ENCODE measurements around the gene CENPV. TPM values are rescaled to one million over a fixed set of nuclear protein-coding genes. Genes with fewer than 3 reads are reported as not detected.

CENPV gene
- total and polyA plus RNA-seq, 8 donors, result 7.6 to 26.1 (median 9.8) TPM

DNA sequence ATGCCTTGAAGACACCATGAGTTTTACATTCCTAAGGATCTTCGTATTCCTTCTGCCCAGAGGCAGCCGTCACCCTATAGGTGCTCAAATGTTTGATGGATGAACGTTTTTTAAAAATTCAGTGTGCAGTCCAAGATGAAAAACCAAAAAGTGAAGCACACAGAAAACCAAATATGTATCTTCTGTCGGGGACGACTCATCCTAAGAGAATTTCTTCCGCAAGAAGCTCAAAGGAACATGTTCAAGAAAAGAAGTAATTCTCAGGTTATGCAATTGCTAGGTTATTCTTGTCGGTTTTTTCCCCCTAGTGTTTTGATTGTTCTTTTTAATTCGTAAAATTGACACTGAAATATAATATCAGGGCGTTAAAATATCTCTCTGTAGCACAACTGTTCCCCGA, 1.4 kb downstream of the CENPV start:
- Histone ChIP-seq H3K4me3 (peak overlapping the region in 3 of 4 donors; percentile 37 to 79 (median 57)), H3K9me3 (no peaks in the 10 kb centered on the region), H3K36me3 (no peaks in the 10 kb centered on the region), H3K27me3 (no peaks in the 10 kb centered on the region), H3K27ac (no peak overlapping the region), H3K4me1 (peaks cover 0 to 6% (median 0%) of the 10 kb centered on the region in 3 donors)
- DNase-seq, result no peak
- WGBS, 2 donors, result 39 to 43% methylated on average over 10 of the region's 10 CpGs
- no peak for ATAC-seq
- TF ChIP-seq, protein P1, sequence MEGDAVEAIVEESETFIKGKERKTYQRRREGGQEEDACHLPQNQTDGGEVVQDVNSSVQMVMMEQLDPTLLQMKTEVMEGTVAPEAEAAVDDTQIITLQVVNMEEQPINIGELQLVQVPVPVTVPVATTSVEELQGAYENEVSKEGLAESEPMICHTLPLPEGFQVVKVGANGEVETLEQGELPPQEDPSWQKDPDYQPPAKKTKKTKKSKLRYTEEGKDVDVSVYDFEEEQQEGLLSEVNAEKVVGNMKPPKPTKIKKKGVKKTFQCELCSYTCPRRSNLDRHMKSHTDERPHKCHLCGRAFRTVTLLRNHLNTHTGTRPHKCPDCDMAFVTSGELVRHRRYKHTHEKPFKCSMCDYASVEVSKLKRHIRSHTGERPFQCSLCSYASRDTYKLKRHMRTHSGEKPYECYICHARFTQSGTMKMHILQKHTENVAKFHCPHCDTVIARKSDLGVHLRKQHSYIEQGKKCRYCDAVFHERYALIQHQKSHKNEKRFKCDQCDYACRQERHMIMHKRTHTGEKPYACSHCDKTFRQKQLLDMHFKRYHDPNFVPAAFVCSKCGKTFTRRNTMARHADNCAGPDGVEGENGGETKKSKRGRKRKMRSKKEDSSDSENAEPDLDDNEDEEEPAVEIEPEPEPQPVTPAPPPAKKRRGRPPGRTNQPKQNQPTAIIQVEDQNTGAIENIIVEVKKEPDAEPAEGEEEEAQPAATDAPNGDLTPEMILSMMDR (IDR thresholded peaks at IDR 0.05), result no peak
- no peak for FAIRE-seq
- intact Hi-C loops (cut with DNase I), result no loop called here

DNA sequence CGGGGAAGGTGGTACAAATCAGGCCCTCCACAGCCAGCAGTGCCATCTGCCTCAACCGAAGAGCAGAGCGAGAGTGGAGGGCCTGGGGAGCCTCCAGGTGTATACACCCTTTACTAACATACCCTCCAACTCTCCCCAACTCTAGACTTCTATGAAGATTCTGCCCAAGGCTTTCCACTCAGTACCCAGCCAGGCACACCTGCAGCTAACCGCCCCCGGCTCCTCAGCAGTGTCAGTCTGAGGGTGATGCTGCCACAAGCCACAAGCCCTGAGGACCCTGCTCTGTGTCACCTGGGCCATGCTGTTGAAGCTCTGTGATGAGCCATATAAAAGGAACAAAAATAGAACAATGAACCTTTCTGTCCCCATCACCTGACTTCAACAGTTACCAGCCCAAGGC, 3.8 kb downstream of the CENPV start:
- DNase-seq, result no peak
- H3K27ac ChIP-seq, result no peak overlapping the region
- no peaks in the 10 kb centered on the region for H3K27me3 ChIP-seq
- 95 to 98% methylated on average over 5 of the region's 5 CpGs for WGBS, 2 donors
- peaks cover 0 to 6% (median 0%) of the 10 kb centered on the region in 3 donors for H3K4me1 ChIP-seq
- FAIRE-seq, result no peak
- H3K36me3 ChIP-seq, result no peaks in the 10 kb centered on the region
- no peak for ATAC-seq
- intact Hi-C loops (cut with DNase I), result no loop called here
- no peak overlapping the region for H3K4me3 ChIP-seq
- TF ChIP-seq, protein P1 (IDR thresholded peaks at IDR 0.05), result no peak
- no peaks in the 10 kb centered on the region for H3K9me3 ChIP-seq

DNA sequence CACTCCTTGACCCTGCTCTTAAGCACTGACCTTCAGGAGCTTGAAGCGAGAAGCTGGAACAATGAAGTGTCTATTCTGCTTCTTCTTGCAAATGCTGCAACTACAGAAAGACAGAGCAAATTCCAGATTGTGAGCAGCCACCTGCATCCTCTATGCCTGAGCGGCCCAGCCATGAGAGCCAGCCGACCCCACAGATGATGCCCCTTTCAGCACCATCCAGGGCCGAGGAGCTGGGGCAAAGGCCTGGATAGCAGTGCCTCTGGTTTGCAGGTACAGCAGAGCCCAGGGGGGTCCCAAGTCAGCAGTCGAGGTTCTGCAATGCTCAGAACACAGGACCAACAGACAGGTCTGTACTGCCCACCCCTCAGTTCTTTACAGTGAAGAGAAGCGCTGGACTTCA, 4.7 kb downstream of the CENPV start:
- ATAC-seq (no peak), FAIRE-seq (no peak), DNase-seq (no peak)
- no peak overlapping the region for H3K4me3 ChIP-seq
- intact Hi-C loops (cut with DNase I), result no loop called here
- TF ChIP-seq, protein P1 (IDR thresholded peaks at IDR 0.05), result no peak
- H3K27me3 ChIP-seq, result no peaks in the 10 kb centered on the region
- WGBS, 2 donors, result 86 to 95% methylated on average over 6 of the region's 6 CpGs
- H3K4me1 ChIP-seq, result peaks cover 0 to 6% (median 0%) of the 10 kb centered on the region in 3 donors
- H3K27ac ChIP-seq, result no peak overlapping the region
- no peaks in the 10 kb centered on the region for H3K36me3 ChIP-seq
- H3K9me3 ChIP-seq, result no peaks in the 10 kb centered on the region

DNA sequence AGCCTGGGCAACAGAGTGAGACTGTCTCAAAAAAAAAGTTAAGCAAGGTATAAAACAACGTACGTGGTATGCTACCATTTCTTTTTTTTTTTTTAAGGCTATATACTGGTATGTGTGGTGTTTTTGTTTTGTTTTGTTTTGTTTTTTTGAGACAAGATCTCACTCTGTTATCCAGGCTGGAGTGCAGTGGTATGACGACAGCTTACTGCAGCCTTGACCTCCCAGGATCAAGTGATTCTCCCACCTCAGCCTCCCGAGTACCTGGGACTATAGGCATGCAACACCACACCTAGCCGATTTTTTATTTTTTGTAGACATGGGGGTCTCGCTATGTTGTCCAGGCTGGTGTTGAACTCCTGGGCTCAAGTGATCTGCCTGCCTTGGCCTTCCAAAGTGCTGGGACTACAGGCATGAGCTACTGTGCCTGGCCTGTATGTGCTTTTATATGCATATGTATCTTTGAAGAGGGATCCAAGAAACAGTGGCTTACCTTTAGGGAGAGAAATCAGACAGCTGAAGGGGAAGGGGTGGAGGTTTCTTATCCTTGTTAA, 6.5 kb downstream of the CENPV start:
- Histone ChIP-seq H3K9me3 (no peaks in the 10 kb centered on the region), H3K27me3 (no peaks in the 10 kb centered on the region), H3K4me3 (no peak overlapping the region), H3K27ac (no peak overlapping the region), H3K4me1 (peaks cover 0 to 2% (median 0%) of the 10 kb centered on the region in 3 donors), H3K36me3 (no peaks in the 10 kb centered on the region)
- TF ChIP-seq, protein P1 (IDR thresholded peaks at IDR 0.05), result no peak
- WGBS, 2 donors, result 93 to 95% methylated on average over 6 of the region's 6 CpGs
- no peak for DNase-seq
- intact Hi-C loops (cut with DNase I), result no loop called here
- no peak for ATAC-seq
- FAIRE-seq, result no peak

DNA sequence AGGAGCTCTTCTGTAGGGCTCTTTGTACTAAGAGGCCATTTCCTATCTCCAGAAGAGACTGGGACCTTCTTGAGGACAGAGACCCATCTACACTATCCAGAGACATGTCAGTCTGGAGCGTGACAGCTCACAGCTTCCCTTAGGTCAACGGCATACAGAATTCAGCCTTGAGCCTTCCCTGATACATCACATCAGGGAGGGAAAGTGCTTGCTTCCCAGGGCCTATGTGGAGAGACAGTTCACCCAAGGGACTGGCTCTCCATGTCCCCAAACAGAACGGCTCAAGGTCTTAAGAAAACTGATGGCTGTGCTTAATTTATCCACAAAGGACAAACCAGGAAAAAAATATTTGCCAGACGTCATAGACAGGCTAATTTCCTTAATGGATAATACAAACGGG, 7.7 kb downstream of the CENPV start:
- Histone ChIP-seq H3K9me3 (no peaks in the 10 kb centered on the region), H3K4me3 (no peak overlapping the region), H3K27ac (no peak overlapping the region), H3K36me3 (no peaks in the 10 kb centered on the region), H3K4me1 (no peaks in the 10 kb centered on the region), H3K27me3 (no peaks in the 10 kb centered on the region)
- FAIRE-seq (no peak), ATAC-seq (no peak), DNase-seq (no peak)
- TF ChIP-seq, protein P1 (IDR thresholded peaks at IDR 0.05), result no peak
- WGBS, 2 donors, result 74 to 78% methylated on average over 5 of the region's 5 CpGs
- intact Hi-C loops (cut with DNase I), result no loop called here

All from pancreas (tissue), 10 donors.